NCI-H1105 treated with DMSO at 0.1 percent for 48 hours (cell line): Measurements from ENCODE around the gene CDKN2C.
A peak's percentile ranks its signal among the peaks of the same experiment; 100 is the strongest.
"Not testable (repeated sequence)": the region's sequence is repeated elsewhere in the genome, so short reads cannot be mapped to it uniquely, and the experiment has no call there.

Experiments
- DNase-seq: peaks from one replicate; lab custom pipeline; 2025; lab: John Stamatoyannopoulos, UW

Gene CDKN2C

DNA sequence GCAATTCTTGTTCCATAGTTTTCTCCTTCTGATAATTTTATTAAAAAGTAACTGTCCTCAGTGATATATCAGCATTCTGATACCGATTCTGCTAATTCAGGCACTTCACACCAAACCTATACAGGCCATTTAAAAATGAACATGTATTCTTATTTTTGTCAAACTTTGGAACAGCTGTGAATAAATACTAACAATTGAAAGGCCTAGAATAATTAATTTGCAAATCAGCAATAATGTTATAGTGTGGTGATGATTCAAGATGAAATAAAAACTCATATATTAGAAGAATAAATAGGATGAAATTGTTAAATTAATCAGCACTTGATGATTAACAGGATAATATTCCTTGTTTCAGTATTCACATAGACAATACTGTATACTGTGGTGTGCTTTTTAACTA, 9.9 kb downstream of the CDKN2C start:
- DNase-seq = peak; percentile 64

DNA sequence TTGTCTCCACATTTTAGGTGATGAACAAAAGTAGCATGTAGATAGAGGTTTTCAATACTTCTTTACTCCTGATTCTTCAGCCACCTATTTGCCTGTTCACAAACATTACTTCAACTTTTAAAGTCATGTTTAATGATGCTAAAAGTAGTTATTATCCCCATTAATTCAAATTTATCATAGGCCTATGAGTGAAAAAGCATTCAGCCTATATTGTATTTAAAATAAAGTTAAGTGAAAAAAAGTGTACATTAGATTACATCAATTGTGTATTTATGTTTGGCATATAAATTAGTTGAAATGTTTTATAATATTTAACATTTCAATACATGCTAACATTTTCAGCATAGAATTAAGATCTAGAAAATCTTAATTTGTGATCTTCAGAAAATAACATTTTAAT, 10.5 kb downstream of the CDKN2C start:
- peak; percentile 49 for DNase-seq

DNA sequence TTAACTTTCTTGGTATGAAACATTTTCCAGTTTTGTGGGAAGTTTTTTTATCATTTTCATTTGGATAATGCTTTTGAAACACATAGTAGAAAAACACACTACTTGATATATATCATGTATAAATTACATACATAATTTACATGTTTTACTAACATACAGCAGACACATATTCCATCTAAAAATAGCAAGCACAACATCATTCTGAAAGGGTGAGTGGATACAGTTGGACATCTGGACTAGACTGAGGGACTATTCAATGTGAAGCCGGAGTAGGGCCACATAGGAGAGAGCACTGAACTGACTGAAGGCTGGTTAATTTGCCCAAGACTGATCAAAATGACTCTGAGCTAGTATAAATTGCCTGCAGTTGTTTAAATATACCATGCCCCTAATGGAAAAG, 11.7 kb downstream of the CDKN2C start:
- peak; percentile 80 for DNase-seq

DNA sequence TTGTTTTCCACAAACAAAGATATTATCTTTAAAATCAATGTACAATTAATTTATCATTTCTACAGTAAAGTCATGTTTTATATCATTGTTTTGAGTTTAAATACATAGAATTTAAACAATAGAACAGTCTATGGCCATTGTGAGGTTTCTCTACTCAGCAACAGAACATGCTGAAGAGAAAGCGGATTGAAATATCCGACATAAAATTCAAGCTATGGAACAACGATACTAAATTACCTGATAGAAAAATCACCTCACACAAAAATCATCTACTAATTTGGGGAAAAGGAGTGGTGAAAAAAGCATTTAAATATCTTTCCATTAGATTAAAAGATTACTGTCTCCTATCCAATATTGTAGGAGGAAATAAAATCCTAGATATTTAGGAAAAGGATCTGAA, 12.6 kb downstream of the CDKN2C start:
- peak; percentile 54 for DNase-seq

DNA sequence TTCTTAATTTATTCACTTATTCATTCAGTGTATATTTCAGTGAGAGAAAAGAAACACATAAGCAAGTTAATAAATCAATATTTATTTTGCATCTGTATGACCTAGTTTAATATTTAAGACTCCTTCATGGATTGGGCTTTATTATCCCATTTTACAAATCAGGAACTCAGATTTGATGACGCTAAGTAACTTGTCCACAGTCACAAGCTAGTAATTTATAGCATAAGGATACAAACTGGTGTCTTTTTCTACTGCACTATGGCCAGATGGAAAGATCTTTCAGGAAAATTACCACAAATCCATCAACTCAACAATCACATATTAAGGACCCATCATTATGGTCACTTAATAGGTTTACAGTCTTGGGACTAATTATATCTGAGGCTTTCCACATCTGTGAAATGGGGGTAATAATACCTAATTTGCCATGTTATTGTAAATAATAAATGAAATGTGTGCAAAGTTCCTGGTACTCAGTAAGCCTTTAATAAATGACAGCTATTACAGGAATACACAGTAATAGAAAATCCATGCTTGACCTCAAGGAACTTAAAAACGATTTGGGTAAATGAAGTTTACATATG, 13.3 kb downstream of the CDKN2C start:
- DNase-seq = peak; percentile 75

DNA sequence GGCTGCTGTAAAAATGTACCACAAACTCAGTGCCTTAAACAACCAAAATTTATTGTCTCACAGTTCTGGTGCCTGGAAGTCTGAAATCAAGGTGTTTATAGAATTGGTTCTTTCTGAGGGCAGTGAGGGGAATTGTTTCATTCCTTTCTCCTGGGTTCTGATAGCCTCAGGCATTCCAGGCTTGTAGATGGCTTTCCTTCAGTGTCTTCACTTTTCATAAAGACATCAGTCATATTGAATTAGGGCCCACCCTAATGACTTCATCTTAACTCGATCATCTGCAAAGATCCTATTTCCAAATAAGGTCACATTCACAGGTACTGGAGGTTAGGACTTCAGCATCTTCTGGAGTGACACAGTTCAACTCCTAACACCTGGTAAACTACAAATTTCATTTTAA, 15.0 kb downstream of the CDKN2C start:
- DNase-seq = peak; percentile 30

DNA sequence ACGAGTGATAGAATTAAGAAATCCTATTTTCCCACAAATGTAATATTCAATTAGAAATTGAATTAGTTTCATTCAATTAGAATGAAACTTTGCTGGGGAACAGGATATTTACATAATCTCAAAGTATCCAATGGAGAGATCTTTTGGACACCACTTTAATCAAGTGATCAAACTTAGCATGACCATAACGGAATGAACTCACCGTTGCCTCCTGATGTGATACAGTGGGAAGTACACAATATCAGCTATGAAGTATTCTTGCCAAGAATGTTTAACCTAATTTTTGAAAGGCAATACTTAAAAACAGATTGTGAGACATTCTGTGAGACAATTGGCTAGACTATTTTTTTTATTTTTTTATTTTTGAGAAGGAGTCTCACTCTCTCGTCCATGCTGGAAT, 16.6 kb downstream of the CDKN2C start:
- no peak for DNase-seq

DNA sequence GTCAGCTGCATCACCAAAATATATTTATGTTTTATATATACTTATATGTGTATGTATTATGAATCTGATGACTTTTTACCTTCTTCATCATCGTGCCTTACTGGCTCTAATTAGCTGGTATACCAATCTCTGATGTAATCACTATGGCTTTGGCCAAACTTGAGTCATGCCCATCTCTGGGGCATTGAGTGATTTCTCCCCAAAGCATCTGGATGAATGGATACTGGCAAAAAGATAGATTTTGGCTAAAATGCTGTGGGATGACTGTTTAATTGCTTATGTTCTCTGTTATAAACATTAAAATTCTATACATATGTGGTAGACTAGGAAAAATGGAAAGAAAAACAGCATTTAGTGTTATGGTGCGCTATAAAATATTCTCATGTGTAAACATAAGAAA, 19.6 kb downstream of the CDKN2C start:
- DNase-seq = no peak

DNA sequence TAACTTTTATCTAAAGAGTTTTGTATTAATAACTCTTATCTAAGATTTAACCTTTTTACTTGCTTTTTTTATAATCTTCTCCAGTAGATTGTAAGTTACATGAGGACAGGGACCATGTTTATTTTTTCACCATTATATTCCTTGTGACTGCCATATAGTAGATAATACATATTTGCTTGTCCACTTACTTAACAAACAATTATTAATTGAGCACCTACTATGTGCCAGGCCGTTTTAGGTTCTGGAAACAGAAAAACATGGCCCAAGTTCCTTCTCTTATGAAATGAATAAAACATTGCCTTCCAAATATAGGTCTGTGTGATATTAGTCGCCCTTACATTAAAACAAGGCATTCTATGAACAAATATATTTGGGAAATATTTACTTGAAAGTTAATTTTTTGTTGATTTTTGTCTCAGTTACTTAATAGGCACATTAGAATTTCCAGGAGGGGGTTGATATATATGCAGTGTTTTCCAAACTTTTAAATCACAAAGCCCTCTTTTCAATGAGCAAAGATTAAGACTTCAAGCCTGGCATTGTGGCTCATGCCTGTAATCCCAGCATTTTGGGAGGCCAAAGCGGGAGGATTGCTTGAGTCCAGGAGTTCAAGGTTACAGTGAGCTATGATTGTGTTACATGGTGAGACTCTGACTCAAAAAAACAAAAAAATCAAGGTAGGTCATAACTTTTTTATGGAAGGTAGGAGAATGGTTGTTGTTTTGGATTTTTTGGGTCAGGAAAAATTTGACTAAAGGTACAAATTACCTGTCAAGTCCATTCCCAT, 22.7 kb downstream of the CDKN2C start:
- no peak for DNase-seq

DNA sequence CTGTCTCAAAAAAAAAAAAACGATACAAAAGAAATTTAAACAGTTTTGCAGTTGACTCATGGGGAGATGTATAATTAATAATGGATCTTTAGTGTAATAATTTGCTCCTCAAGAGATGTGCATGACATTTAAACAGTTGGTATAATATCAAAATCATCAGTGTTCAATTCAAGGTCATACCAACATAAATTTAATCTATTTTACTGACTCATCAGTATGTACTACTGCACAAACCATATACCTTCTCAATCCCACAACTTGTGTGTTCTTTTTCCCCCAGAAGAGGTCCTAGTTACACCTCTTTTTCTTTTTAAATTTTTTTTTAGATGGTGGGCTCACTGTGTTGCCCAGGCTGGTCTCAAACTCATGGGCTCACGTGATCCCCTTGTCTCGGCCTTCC, 23.6 kb downstream of the CDKN2C start:
- DNase-seq = no peak

DNA sequence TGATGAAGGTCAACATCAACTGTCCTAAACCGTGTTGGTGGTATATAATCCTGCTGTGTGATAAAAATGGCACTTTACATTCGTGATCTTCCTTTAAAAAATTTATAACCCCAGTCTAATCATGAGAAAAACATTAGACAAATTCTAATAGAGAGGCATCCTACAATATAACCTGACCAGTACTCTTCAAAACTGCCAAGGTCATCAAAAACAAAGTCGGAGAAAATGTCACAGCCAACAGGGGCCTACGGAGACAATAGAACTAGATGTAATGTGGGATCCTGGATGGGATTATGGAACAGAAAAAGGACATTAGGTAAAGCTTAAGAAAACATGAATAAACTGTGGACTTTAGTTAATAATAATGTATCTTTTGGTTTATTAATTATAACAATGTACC, 25.0 kb downstream of the CDKN2C start:
- no peak for DNase-seq

DNA sequence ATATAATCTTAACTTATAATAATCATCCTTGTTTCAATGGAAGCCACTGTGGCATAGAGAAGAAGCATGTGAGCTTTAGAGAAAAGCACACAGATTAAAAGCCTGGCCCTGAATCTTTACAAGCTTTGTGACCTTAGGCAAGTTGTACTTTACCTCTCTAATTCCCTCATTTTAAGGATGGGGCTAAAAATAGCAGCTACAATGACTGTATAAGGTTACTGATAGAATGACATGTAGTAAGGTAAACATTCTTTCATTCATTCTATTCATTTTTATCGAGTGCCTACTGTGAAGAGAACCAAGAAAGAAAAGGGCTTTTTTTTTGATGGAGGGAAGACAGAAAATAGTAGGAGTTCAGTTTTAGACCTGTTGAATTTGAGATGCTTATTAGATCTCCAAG, 25.6 kb downstream of the CDKN2C start:
- no peak for DNase-seq

DNA sequence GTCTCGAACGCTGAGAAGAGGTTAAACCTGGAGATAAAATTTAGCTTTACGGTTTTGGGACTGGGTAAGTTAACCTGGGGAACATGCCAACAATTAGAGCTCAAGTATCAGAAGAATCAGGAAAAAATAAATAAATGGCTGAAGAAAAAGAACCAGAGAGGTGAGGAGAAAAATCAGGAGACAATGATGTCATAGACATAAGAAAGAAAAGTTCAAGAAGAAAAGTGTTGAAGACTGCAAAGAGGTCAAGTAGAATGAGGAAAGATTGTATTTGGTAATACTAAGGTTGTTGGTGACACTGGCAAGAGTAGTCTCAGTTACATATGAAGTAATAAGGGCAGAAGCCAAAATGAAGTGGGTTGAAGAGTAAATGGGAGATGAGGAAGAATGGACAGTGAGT, 26.0 kb downstream of the CDKN2C start:
- no peak for DNase-seq

DNA sequence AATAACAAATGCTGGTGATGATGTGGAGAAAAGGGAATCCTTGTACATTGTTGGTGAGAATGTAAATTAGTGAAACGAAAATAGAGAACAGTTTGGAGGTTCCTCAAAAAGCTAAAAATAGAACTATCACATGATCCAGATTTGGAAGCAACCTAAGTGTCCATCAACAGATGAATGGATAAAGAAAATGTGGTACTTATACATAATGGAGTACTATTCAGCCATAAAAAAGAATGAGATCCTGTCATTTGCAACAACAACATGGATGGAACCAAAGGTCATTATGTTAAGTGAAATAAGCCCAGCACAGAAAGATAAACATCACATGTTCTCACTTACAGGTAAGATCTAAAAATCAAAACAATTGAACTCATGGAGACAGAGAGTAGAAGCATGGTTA, 29.3 kb downstream of the CDKN2C start:
- not testable (repeated sequence) for DNase-seq

DNA sequence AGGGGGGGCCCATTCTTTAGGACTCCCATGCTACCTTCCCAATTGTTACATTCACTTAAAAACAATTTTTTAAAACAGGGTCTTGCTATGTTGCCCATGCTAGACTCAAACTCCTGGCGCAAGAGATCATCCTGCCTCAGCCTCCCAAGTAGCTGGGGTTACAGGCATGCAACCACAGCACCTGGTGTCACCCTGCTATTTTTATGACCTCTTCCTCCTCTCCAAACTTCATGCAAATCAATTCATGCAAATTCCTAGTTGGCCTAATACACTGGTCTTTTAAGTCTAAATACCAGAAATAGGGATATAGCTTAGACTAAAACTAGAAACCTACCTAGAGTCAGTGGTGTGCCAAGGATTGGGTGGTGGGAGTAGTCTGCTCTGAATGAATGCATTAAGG, 30.1 kb downstream of the CDKN2C start:
- no peak for DNase-seq

DNA sequence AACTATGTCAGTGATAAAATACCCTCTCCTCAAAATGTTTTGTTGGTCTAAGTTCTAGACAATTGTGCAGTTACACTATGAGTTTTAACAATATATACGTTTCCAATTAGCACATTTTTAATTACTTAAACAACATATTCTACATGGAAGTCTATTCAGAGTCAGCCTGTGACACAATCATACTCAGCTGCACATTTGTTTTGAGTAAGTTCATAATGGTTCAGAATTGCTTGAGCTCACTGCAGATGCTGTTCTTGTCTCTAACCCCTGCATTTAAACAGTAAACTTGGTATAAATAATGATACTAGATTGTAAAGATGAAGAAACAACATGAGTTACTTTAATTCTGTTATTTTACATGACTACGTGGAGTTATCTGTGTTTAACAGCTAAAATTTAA, 30.6 kb downstream of the CDKN2C start:
- no peak for DNase-seq

DNA sequence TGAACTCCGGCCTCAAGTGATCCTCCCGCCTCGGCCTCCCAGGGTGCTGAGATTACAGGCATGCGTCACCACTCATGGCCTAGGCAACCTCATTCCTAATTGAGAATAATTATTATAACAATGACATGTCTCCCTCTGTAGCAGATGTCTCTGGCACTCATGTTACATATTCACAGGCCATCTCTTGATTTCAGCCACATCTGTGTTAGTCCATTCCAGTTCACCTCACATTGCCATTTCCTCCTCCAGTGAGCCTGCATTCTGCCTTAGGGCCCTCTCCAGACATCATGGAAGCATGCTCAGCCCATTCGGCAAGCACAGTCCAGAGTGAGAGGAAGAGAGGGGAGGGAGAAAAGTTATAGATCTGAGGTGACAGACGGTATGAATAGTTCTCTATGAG, 32.5 kb downstream of the CDKN2C start:
- DNase-seq = no peak

DNA sequence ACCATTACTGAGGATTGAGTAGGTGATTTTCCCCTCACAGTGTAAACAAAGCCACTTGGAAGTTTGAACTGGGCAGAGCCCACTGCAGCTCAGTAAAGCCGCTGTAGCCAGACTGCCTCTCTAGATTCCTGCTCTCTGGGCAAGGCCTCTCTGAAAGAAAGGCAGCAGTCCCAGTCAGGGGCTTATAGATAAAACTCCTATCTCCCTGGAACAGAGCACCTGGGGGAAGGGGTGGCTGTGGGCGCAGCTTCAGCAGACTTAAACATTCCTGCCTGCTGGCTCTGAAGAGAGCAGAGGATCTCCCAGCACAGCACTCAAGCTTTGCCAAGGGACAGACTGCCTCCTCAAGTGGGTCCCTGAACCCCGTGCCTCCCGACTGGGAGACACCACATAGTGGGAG, 35.5 kb downstream of the CDKN2C start:
- DNase-seq = not testable (repeated sequence)

DNA sequence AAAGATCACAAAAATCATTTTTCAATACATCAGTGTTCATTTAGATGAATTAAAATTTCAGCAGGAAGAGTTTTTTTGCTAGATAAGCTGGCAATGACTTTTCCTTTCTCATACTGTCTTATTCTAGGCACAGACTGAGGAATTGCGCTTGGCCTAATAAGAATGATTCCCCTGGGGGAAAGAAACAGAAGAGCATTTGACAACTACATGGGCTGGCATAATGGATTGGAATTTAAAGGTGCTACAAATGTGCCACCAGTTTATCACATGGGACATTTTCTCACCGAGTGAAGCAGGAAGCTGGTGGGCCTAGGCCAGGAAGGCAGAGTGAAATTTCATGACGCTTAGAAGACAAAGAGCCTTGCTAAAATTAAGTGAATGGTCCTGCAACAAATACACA, 39.3 kb downstream of the CDKN2C start:
- DNase-seq = no peak

DNA sequence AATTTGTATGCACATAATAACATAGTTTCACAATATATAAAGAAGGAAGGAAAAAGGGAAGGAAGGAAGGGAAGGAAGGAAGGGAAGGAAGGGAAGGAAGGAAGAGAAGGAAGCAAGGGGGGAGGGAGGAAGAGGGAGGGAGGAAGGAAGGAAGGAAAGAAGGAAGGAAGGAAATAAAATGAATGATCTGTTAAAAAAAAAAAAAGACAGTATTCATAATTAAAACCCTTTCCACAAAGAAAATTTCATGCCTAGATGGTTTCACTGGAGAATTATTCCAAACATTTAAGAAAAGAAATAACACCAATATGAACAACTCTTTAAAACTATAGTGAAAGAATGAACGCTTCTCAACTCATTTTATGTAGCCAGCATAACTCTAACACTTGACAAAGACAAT, 44.8 kb downstream of the CDKN2C start:
- DNase-seq = no peak

DNA sequence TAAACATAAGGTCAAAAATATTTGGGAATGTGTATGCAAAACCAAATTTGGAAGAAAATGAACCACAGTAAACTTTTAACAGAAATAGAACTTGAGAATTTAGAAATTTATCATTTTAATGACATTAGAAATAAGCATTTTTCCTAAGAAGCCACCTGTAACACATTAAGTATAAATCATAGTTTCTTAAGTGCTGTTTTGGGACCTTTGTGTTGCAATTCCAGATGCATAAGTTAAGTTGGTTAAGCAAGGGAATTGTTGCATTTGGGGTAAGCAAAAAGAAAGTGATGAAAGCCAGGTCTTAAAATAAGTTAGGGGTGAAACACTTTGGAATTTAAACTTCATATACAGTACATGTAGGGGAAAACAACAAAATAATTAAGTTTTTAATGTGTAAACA, 49.8 kb downstream of the CDKN2C start:
- DNase-seq = no peak
